Hepatocyte (in vitro differentiated cells): ENCODE measurements around the gene COMMD8.

Source experiments
- EZH2 ChIP-seq: fragments of 200-600 bp; sonication (generic); IDR thresholded peaks from 2 replicates; pipeline ENCODE4 v1.6.1; 2016; ENCODE audit warnings: antibody characterized with exemption, mild to moderate bottlenecking, borderline replicate concordance
- TF ChIP-seq, protein P1 (sequence below): fragments of 200-600 bp; sonication (generic); IDR thresholded peaks from 2 replicates; pipeline ENCODE4 v1.5.1; 2016; ENCODE audit warnings: antibody characterized with exemption, mild to moderate bottlenecking; ENCODE audit not compliant: poor library complexity

- TF ChIP-seq, protein P1, sequence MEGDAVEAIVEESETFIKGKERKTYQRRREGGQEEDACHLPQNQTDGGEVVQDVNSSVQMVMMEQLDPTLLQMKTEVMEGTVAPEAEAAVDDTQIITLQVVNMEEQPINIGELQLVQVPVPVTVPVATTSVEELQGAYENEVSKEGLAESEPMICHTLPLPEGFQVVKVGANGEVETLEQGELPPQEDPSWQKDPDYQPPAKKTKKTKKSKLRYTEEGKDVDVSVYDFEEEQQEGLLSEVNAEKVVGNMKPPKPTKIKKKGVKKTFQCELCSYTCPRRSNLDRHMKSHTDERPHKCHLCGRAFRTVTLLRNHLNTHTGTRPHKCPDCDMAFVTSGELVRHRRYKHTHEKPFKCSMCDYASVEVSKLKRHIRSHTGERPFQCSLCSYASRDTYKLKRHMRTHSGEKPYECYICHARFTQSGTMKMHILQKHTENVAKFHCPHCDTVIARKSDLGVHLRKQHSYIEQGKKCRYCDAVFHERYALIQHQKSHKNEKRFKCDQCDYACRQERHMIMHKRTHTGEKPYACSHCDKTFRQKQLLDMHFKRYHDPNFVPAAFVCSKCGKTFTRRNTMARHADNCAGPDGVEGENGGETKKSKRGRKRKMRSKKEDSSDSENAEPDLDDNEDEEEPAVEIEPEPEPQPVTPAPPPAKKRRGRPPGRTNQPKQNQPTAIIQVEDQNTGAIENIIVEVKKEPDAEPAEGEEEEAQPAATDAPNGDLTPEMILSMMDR, result peak; percentile 6
- TF ChIP-seq EZH2, result no peak
Observed at GRCh38 chr4:47510506-47511143, 47.1 kb upstream of the COMMD8 start.
